HL-60/S4 treated with retinoic acid at 250 ng/mL for 4 days and 3 days (cell line): ENCODE data around the gene AKR1C8.

Experiments used
- in situ Hi-C: fragments of 300-500 bp; cut with MboI; formaldehyde crosslinking; loops from 2 replicates; pipeline ENCODE4 v1.7.0; 2022; ENCODE audit warnings: low sequenced_read_pairs

The AKR1C8 gene

DNA sequence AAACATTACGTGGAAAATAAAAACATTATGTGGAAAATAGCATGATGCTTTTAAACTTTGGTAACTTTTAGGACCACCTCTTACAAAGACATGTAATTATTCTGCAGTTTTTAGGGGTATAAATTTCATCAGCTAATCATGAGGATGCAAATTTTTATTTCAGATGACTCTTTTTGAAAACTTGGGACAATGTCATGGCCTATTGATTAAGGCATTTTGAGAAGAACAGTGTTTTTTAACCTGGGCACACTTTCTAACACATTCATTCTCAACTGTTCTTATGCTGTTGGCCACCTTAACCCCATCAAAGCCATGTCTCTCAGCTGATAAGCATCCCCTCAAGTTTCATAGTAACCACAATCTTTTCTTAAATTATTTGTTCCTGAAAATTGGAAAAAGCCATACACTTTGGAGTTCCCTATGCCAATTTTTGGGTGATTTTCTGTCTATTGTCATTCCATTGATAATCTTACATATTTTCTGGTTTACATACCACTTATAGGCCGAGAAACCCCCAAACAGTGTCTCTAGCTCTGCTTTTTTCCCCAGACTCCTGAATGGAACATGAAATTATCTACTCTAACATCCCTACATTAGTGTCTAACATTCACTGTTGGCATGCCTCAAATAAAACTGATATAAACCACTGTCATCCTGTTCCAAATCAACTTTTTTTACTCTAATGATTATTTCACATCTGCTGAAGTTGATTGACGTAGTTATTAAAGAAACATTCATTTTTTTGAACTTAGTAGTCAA lies 76.1 kb downstream of the AKR1C8 start:
- in situ Hi-C loops: no loop called here

- in situ Hi-C loops: no loop called here
Observed at GRCh38 chr10:5107860-5108526, 77.0 kb downstream of the AKR1C8 start.

DNA sequence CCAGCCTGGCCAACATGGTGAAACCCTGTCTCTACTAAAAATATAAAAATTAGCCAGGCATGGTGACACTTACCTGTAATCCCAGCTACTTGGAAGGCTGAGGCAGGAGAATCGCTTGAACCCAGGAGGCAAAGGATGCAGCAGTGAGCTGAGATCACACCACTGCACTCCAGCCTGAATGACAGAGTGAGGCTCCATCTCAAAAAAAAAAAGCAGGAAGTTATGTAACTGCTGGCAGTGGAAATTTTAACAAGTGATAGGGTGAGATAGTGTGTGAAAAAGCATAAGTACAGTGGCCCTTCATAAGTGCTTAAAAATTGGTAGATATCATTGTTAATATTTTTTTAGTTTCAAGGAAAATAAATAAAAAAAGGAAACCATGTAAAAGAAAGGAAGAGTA lies 78.4 kb downstream of the AKR1C8 start:
- in situ Hi-C loops: no loop called here

GRCh38 chr10:5105626-5106025 lies 79.3 kb downstream of the AKR1C8 start:
- in situ Hi-C loops: no loop called here
